ENCODE measurements around the gene ELOVL5. TPM values are rescaled to one million over a fixed set of nuclear protein-coding genes. Genes with fewer than 3 reads are reported as not detected.

Gene ELOVL5
- total RNA-seq, 4 donors from 2014 or later: 74.8 to 110 (median 90.6) TPM

GRCh38 chr6:53238311-53238710, 110.4 kb downstream of the ELOVL5 start:
- H3K27ac ChIP-seq: no peak overlapping the region
- TF ChIP-seq POLR2A (IDR thresholded peaks at IDR 0.05) (no peak), CTCF (IDR thresholded peaks at IDR 0.05) (no peak)
- no peaks in the 10 kb centered on the region for H3K27me3 ChIP-seq
- no peaks in the 10 kb centered on the region for H3K4me1 ChIP-seq
- H3K9me3 ChIP-seq: no peaks in the 10 kb centered on the region
- intact Hi-C loops (cut with DNase I): no loop called here
- no peaks in the 10 kb centered on the region for H3K36me3 ChIP-seq
- H3K4me3 ChIP-seq (replicated peaks in 1 of 3): no peak overlapping the region
- WGBS, 2 donors: 86 to 89% methylated on average over 3 of the region's 3 CpGs
- no peak for DNase-seq

GRCh38 chr6:53236241-53236640, 112.5 kb downstream of the ELOVL5 start:
- Histone ChIP-seq H3K9me3 (no peaks in the 10 kb centered on the region), H3K4me3 (replicated peaks in 1 of 3) (no peak overlapping the region), H3K4me1 (no peaks in the 10 kb centered on the region), H3K27me3 (no peaks in the 10 kb centered on the region), H3K27ac (no peak overlapping the region), H3K36me3 (no peaks in the 10 kb centered on the region)
- TF ChIP-seq POLR2A (IDR thresholded peaks at IDR 0.05) (no peak), CTCF (IDR thresholded peaks at IDR 0.05) (no peak)
- WGBS, 2 donors: 83 to 88% methylated on average over 3 of the region's 3 CpGs
- intact Hi-C loops (cut with DNase I): no loop called here
- DNase-seq: no peak

GRCh38 chr6:53235508-53235907, 113.2 kb downstream of the ELOVL5 start:
- no peaks in the 10 kb centered on the region for H3K4me1 ChIP-seq
- H3K36me3 ChIP-seq: no peaks in the 10 kb centered on the region
- TF ChIP-seq POLR2A (IDR thresholded peaks at IDR 0.05): no peak
- TF ChIP-seq CTCF (IDR thresholded peaks at IDR 0.05): no peak
- intact Hi-C loops (cut with DNase I): no loop called here
- WGBS, 2 donors: 91 to 96% methylated on average over 5 of the region's 5 CpGs
- H3K9me3 ChIP-seq: no peaks in the 10 kb centered on the region
- no peak overlapping the region for H3K4me3 ChIP-seq (replicated peaks in 1 of 3)
- no peak overlapping the region for H3K27ac ChIP-seq
- DNase-seq: no peak
- H3K27me3 ChIP-seq: no peaks in the 10 kb centered on the region

- Histone ChIP-seq H3K4me1 (no peaks in the 10 kb centered on the region), H3K27ac (no peak overlapping the region), H3K9me3 (no peaks in the 10 kb centered on the region), H3K4me3 (replicated peaks in 1 of 3) (no peak overlapping the region), H3K27me3 (no peaks in the 10 kb centered on the region), H3K36me3 (no peaks in the 10 kb centered on the region)
- intact Hi-C loops (cut with DNase I): no loop called here
- no peak for DNase-seq
- TF ChIP-seq POLR2A (IDR thresholded peaks at IDR 0.05) (no peak), CTCF (IDR thresholded peaks at IDR 0.05) (no peak)
- 37 to 49% methylated on average over 4 of the region's 4 CpGs for WGBS, 2 donors
Observed at GRCh38 chr6:53233309-53233708, 115.4 kb downstream of the ELOVL5 start.

- no peak for TF ChIP-seq POLR2A (IDR thresholded peaks at IDR 0.05)
- TF ChIP-seq CTCF (IDR thresholded peaks at IDR 0.05): no peak
- H3K4me3 ChIP-seq (replicated peaks in 1 of 3): no peak overlapping the region
- H3K9me3 ChIP-seq: no peaks in the 10 kb centered on the region
- H3K27me3 ChIP-seq: no peaks in the 10 kb centered on the region
- no peak for DNase-seq
- intact Hi-C loops (cut with DNase I): no loop called here
- no peak overlapping the region for H3K27ac ChIP-seq
- no peaks in the 10 kb centered on the region for H3K4me1 ChIP-seq
- H3K36me3 ChIP-seq: no peaks in the 10 kb centered on the region
- 90 to 95% methylated on average over 10 of the region's 10 CpGs for WGBS, 2 donors
Observed at GRCh38 chr6:53230775-53231467, 117.8 kb downstream of the ELOVL5 start.

All from thyroid gland (tissue), 4 donors.